ENCODE data around the gene TACO1.

The TACO1 gene

GRCh38 chr17:63596856-63597586, 3.7 kb upstream of the TACO1 start:
- no peaks in the 10 kb centered on the region for H3K27me3 ChIP-seq (ENCODE audit: control insufficient read depth, insufficient read depth, low read length, poor library complexity, severe bottlenecking)
- peaks cover 4% of the 10 kb centered on the region for H3K4me1 ChIP-seq (ENCODE audit: control insufficient read depth, insufficient read depth, low read length)
- no peak overlapping the region for H3K27ac ChIP-seq (ENCODE audit: insufficient read depth, low read depth, low read length, poor library complexity, severe bottlenecking)
- H3K9me3 ChIP-seq (ENCODE audit: control insufficient read depth, low read length) = no peaks in the 10 kb centered on the region
- no peak overlapping the region for H3K4me3 ChIP-seq (ENCODE audit: insufficient read depth, low read depth, low read length)
- WGBS, 2 experiments = 86 to 90% methylated on average over 6 of the region's 6 CpGs
- no peaks in the 10 kb centered on the region for H3K36me3 ChIP-seq (ENCODE audit: control insufficient read depth, insufficient read depth, low read length)

GRCh38 chr17:63598281-63598680, 2.4 kb upstream of the TACO1 start:
- 90 to 95% methylated on average over 2 of the region's 2 CpGs for WGBS, 2 experiments
- no peaks in the 10 kb centered on the region for H3K27me3 ChIP-seq (ENCODE audit: control insufficient read depth, insufficient read depth, low read length, poor library complexity, severe bottlenecking)
- no peaks in the 10 kb centered on the region for H3K9me3 ChIP-seq (ENCODE audit: control insufficient read depth, low read length)
- H3K4me3 ChIP-seq (ENCODE audit: insufficient read depth, low read depth, low read length) = no peak overlapping the region
- no peaks in the 10 kb centered on the region for H3K36me3 ChIP-seq (ENCODE audit: control insufficient read depth, insufficient read depth, low read length)
- no peak overlapping the region for H3K27ac ChIP-seq (ENCODE audit: insufficient read depth, low read depth, low read length, poor library complexity, severe bottlenecking)
- peaks cover 4% of the 10 kb centered on the region for H3K4me1 ChIP-seq (ENCODE audit: control insufficient read depth, insufficient read depth, low read length)

GRCh38 chr17:63601439-63602371, 1.0 kb downstream of the TACO1 start:
- WGBS, 2 experiments = 60 to 62% methylated on average over 9 of the region's 9 CpGs
- peaks cover 7% of the 10 kb centered on the region for H3K36me3 ChIP-seq (ENCODE audit: control insufficient read depth, insufficient read depth, low read length)
- H3K27ac ChIP-seq (ENCODE audit: insufficient read depth, low read depth, low read length, poor library complexity, severe bottlenecking) = no peak overlapping the region
- peaks cover 4% of the 10 kb centered on the region for H3K4me1 ChIP-seq (ENCODE audit: control insufficient read depth, insufficient read depth, low read length)
- H3K4me3 ChIP-seq (ENCODE audit: insufficient read depth, low read depth, low read length) = peak overlapping the region; percentile 92
- no peaks in the 10 kb centered on the region for H3K27me3 ChIP-seq (ENCODE audit: control insufficient read depth, insufficient read depth, low read length, poor library complexity, severe bottlenecking)
- no peaks in the 10 kb centered on the region for H3K9me3 ChIP-seq (ENCODE audit: control insufficient read depth, low read length)

- peaks cover 23% of the 10 kb centered on the region for H3K36me3 ChIP-seq (ENCODE audit: control insufficient read depth, insufficient read depth, low read length)
- no peak overlapping the region for H3K27ac ChIP-seq (ENCODE audit: insufficient read depth, low read depth, low read length, poor library complexity, severe bottlenecking)
- no peaks in the 10 kb centered on the region for H3K4me1 ChIP-seq (ENCODE audit: control insufficient read depth, insufficient read depth, low read length)
- no peaks in the 10 kb centered on the region for H3K9me3 ChIP-seq (ENCODE audit: control insufficient read depth, low read length)
- WGBS, 2 experiments = 94 to 95% methylated on average over 6 of the region's 6 CpGs
- no peak overlapping the region for H3K4me3 ChIP-seq (ENCODE audit: insufficient read depth, low read depth, low read length)
- H3K27me3 ChIP-seq (ENCODE audit: control insufficient read depth, insufficient read depth, low read length, poor library complexity, severe bottlenecking) = no peaks in the 10 kb centered on the region
Measured at GRCh38 chr17:63609816-63610573, 9.3 kb downstream of the TACO1 start.

- Histone ChIP-seq H3K4me3 (ENCODE audit: insufficient read depth, low read depth, low read length) (no peak overlapping the region), H3K27ac (ENCODE audit: insufficient read depth, low read depth, low read length, poor library complexity, severe bottlenecking) (no peak overlapping the region), H3K27me3 (ENCODE audit: control insufficient read depth, insufficient read depth, low read length, poor library complexity, severe bottlenecking) (no peaks in the 10 kb centered on the region), H3K9me3 (ENCODE audit: control insufficient read depth, low read length) (no peaks in the 10 kb centered on the region), H3K36me3 (ENCODE audit: control insufficient read depth, insufficient read depth, low read length) (peaks cover 23% of the 10 kb centered on the region), H3K4me1 (ENCODE audit: control insufficient read depth, insufficient read depth, low read length) (no peaks in the 10 kb centered on the region)
- 95 to 96% methylated on average over 10 of the region's 10 CpGs for WGBS, 2 experiments
Measured at GRCh38 chr17:63610854-63611253, 10.2 kb downstream of the TACO1 start.

- no peaks in the 10 kb centered on the region for H3K27me3 ChIP-seq (ENCODE audit: control insufficient read depth, insufficient read depth, low read length, poor library complexity, severe bottlenecking)
- no peaks in the 10 kb centered on the region for H3K4me1 ChIP-seq (ENCODE audit: control insufficient read depth, insufficient read depth, low read length)
- H3K36me3 ChIP-seq (ENCODE audit: control insufficient read depth, insufficient read depth, low read length) = peaks cover 18% of the 10 kb centered on the region
- H3K4me3 ChIP-seq (ENCODE audit: insufficient read depth, low read depth, low read length) = no peak overlapping the region
- H3K27ac ChIP-seq (ENCODE audit: insufficient read depth, low read depth, low read length, poor library complexity, severe bottlenecking) = no peak overlapping the region
- H3K9me3 ChIP-seq (ENCODE audit: control insufficient read depth, low read length) = no peaks in the 10 kb centered on the region
- 93 to 96% methylated on average over 3 of the region's 3 CpGs for WGBS, 2 experiments
Measured at GRCh38 chr17:63611354-63611753, 10.7 kb downstream of the TACO1 start.

- H3K4me3 ChIP-seq (ENCODE audit: insufficient read depth, low read depth, low read length) = no peak overlapping the region
- no peaks in the 10 kb centered on the region for H3K27me3 ChIP-seq (ENCODE audit: control insufficient read depth, insufficient read depth, low read length, poor library complexity, severe bottlenecking)
- no peak overlapping the region for H3K27ac ChIP-seq (ENCODE audit: insufficient read depth, low read depth, low read length, poor library complexity, severe bottlenecking)
- H3K4me1 ChIP-seq (ENCODE audit: control insufficient read depth, insufficient read depth, low read length) = no peaks in the 10 kb centered on the region
- no peaks in the 10 kb centered on the region for H3K9me3 ChIP-seq (ENCODE audit: control insufficient read depth, low read length)
- no peaks in the 10 kb centered on the region for H3K36me3 ChIP-seq (ENCODE audit: control insufficient read depth, insufficient read depth, low read length)
- 82 to 94% methylated on average over 2 of the region's 2 CpGs for WGBS, 2 experiments
Measured at GRCh38 chr17:63613663-63614062, 13.0 kb downstream of the TACO1 start.

- no peaks in the 10 kb centered on the region for H3K9me3 ChIP-seq (ENCODE audit: control insufficient read depth, low read length)
- H3K27ac ChIP-seq (ENCODE audit: insufficient read depth, low read depth, low read length, poor library complexity, severe bottlenecking) = no peak overlapping the region
- H3K4me1 ChIP-seq (ENCODE audit: control insufficient read depth, insufficient read depth, low read length) = no peaks in the 10 kb centered on the region
- H3K4me3 ChIP-seq (ENCODE audit: insufficient read depth, low read depth, low read length) = peak overlapping the region; percentile 52
- H3K36me3 ChIP-seq (ENCODE audit: control insufficient read depth, insufficient read depth, low read length) = no peaks in the 10 kb centered on the region
- H3K27me3 ChIP-seq (ENCODE audit: control insufficient read depth, insufficient read depth, low read length, poor library complexity, severe bottlenecking) = no peaks in the 10 kb centered on the region
- WGBS, 2 experiments = 8 to 14% methylated on average over 7 to 9 of the region's 10 CpGs
Measured at GRCh38 chr17:63621229-63621683, 20.6 kb downstream of the TACO1 start.

- 0% methylated on average over 75 of the region's 75 CpGs for WGBS, 2 experiments
Measured at GRCh38 chr17:63621684-63622573, 21.2 kb downstream of the TACO1 start, which contains the start of gene MAP3K3. MAP3K3 (plus strand) TSS chr17:63622417; CDS start chr17:63622760, 343 bp downstream.

More at GRCh38 chr17:63621684-63622573, 21.2 kb downstream of the TACO1 start, which contains the start of gene MAP3K3:
- H3K27me3 ChIP-seq (ENCODE audit: control insufficient read depth, insufficient read depth, low read length, poor library complexity, severe bottlenecking) = no peaks in the 10 kb centered on the region
- no peaks in the 10 kb centered on the region for H3K36me3 ChIP-seq (ENCODE audit: control insufficient read depth, insufficient read depth, low read length)
- no peaks in the 10 kb centered on the region for H3K4me1 ChIP-seq (ENCODE audit: control insufficient read depth, insufficient read depth, low read length)
- H3K27ac ChIP-seq (ENCODE audit: insufficient read depth, low read depth, low read length, poor library complexity, severe bottlenecking) = peak within 1 kb of the TSS; percentile 3
- no peaks in the 10 kb centered on the region for H3K9me3 ChIP-seq (ENCODE audit: control insufficient read depth, low read length)
- H3K4me3 ChIP-seq (ENCODE audit: insufficient read depth, low read depth, low read length) = peak within 1 kb of the TSS; percentile 52

Data from ectodermal cell (in vitro differentiated cells).